Loucy (cell line): ENCODE results near the gene PREPL.

Source experiments
- H2AFZ ChIP-seq: fragments of 200-600 bp; sonication (generic); 2 replicates; pipeline ENCODE4 v1.6.0; 2016; ENCODE audit warnings: antibody characterized with exemption, mild to moderate bottlenecking, low read length, moderate library complexity
- H3F3A ChIP-seq: fragments of 200-600 bp; 2 replicates; pipeline ENCODE4 v1.6.0; 2016; ENCODE audit warnings: antibody characterized with exemption, low read depth, mild to moderate bottlenecking
- H3K27me3 ChIP-seq: fragments of 200-600 bp; sonication (generic); 2 replicates; pipeline ENCODE4 v1.6.1; 2014; ENCODE audit warnings: low read length, mild to moderate bottlenecking; ENCODE audit not compliant: insufficient read depth, poor library complexity, severe bottlenecking
- H3K36me3 ChIP-seq: fragments of 200-600 bp; sonication (generic); 2 replicates; pipeline ENCODE4 v1.6.1; 2016; ENCODE audit warnings: low read length; ENCODE audit not compliant: insufficient read depth
- H3K4me1 ChIP-seq: fragments of 200-600 bp; sonication (generic); 2 replicates; pipeline ENCODE4 v1.5.1; 2014; ENCODE audit warnings: low read length, mild to moderate bottlenecking; ENCODE audit not compliant: insufficient read depth, poor library complexity, severe bottlenecking
- H3K4me2 ChIP-seq: fragments of 200-600 bp; sonication (generic); 2 replicates; pipeline ENCODE4 v1.6.0; 2014; ENCODE audit warnings: antibody characterized with exemption, low read length, low read depth, mild to moderate bottlenecking; ENCODE audit not compliant: poor library complexity, severe bottlenecking
- H3K4me3 ChIP-seq: fragments of 200-600 bp; sonication (generic); 2 replicates; pipeline ENCODE4 v1.5.1; 2014; ENCODE audit warnings: low read length, mild to moderate bottlenecking, mixed read lengths; ENCODE audit not compliant: poor library complexity, severe bottlenecking
- H3K79me2 ChIP-seq: fragments of 200-600 bp; sonication (generic); 2 replicates; pipeline ENCODE4 v1.6.1; 2014; ENCODE audit warnings: low read length; ENCODE audit not compliant: insufficient read depth
- H3K9ac ChIP-seq: fragments of 200-600 bp; sonication (generic); 2 replicates; pipeline ENCODE4 v1.6.0; 2014; ENCODE audit warnings: mild to moderate bottlenecking, low read depth, low read length, moderate library complexity; ENCODE audit not compliant: poor library complexity, severe bottlenecking
- H3K9me2 ChIP-seq: fragments of 200-600 bp; sonication (generic); replicated peaks from 2 replicates; pipeline ENCODE4 v1.6.1; 2016; ENCODE audit warnings: low read depth, low read length, mixed read lengths
- H3K9me3 ChIP-seq: fragments of 200-600 bp; sonication (generic); 2 replicates; pipeline ENCODE4 v1.6.1; 2014; ENCODE audit warnings: mild to moderate bottlenecking, antibody characterized with exemption, low read length, low read depth; ENCODE audit not compliant: insufficient read depth
- H4K20me1 ChIP-seq: fragments of 200-600 bp; sonication (generic); 2 replicates; pipeline ENCODE4 v1.6.0; 2014; ENCODE audit warnings: antibody characterized with exemption, low read length, mild to moderate bottlenecking; ENCODE audit not compliant: insufficient read depth, poor library complexity, severe bottlenecking
- EZH2phosphoT487 ChIP-seq: fragments of 200-600 bp; IDR thresholded peaks from 2 replicates; pipeline ENCODE4 v1.6.1; 2018; ENCODE audit warnings: antibody characterized with exemption, mild to moderate bottlenecking, moderate library complexity, borderline replicate concordance
- TF ChIP-seq, protein P1 (sequence below): fragments of 200-600 bp; sonication (generic); conservative IDR thresholded peaks from 2 replicates; pipeline ENCODE4 v1.5.1; 2014; ENCODE audit warnings: mild to moderate bottlenecking, antibody characterized with exemption, low read length

The PREPL gene

DNA sequence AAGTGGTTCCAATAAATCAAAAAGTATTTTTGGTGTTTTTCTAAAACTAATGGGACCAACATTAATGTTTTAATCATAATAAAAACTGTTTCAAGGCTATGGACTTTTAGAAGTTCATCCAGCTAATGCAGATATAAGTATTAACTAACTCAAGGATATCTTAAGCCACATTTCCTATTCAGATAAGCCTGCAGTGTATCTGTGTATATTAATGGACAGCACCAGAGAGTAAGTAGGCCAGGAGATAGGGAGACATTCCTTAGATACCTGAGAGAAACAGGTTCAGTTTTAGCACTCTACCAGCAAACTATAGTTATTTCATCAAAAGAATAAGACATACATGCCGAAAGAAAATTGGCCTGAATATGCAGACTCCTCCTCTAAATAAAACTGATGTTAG is 27.3 kb downstream of the PREPL start:
- Histone ChIP-seq H3K27me3 (no peaks in the 10 kb centered on the region), H3K9me2 (no peaks in the 10 kb centered on the region), H3K4me2 (no peak overlapping the region), H3K79me2 (no peaks in the 10 kb centered on the region), H3K4me1 (no peaks in the 10 kb centered on the region), H3K4me3 (no peak overlapping the region), H3K9ac (no peak overlapping the region), H3K9me3 (peaks cover 6% of the 10 kb centered on the region; the same call in 1 of the 2 replicates), H4K20me1 (no peaks in the 10 kb centered on the region), H3K36me3 (peaks cover 39% of the 10 kb centered on the region; the same call in 1 of the 2 replicates), H3F3A (no peaks in the 10 kb centered on the region), H2AFZ (no peak overlapping the region)
- TF ChIP-seq, protein P1, sequence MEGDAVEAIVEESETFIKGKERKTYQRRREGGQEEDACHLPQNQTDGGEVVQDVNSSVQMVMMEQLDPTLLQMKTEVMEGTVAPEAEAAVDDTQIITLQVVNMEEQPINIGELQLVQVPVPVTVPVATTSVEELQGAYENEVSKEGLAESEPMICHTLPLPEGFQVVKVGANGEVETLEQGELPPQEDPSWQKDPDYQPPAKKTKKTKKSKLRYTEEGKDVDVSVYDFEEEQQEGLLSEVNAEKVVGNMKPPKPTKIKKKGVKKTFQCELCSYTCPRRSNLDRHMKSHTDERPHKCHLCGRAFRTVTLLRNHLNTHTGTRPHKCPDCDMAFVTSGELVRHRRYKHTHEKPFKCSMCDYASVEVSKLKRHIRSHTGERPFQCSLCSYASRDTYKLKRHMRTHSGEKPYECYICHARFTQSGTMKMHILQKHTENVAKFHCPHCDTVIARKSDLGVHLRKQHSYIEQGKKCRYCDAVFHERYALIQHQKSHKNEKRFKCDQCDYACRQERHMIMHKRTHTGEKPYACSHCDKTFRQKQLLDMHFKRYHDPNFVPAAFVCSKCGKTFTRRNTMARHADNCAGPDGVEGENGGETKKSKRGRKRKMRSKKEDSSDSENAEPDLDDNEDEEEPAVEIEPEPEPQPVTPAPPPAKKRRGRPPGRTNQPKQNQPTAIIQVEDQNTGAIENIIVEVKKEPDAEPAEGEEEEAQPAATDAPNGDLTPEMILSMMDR, result no peak
- TF ChIP-seq EZH2phosphoT487, result no peak

DNA sequence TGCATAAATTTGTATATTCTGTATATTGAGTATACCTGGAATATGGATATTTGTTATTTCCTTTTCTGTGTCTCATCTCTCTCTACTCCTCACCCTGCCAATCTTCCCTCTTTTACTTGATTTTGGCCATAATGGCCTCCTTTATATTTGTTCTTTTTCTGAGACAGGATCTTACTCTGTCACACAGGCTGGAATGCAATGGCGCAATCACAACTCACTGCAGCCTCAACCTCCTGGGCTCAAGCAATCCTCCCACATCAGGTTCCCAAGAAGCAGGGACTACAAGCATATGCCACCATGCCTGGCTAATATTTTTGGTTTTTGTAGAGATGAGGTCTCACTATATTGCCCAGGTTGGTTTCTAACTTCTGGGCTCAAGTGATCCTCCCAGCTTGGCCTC is 30.5 kb downstream of the PREPL start:
- Histone ChIP-seq H3K4me2 (no peak overlapping the region), H3K9me3 (peaks cover under 1% of the 10 kb centered on the region; the same call in 1 of the 2 replicates), H3K9ac (no peak overlapping the region), H3F3A (no peaks in the 10 kb centered on the region), H3K4me1 (no peaks in the 10 kb centered on the region), H4K20me1 (no peaks in the 10 kb centered on the region), H2AFZ (no peak overlapping the region), H3K9me2 (no peaks in the 10 kb centered on the region), H3K36me3 (peaks cover 19% of the 10 kb centered on the region; the same call in 1 of the 2 replicates), H3K4me3 (no peak overlapping the region), H3K27me3 (no peaks in the 10 kb centered on the region), H3K79me2 (no peaks in the 10 kb centered on the region)
- TF ChIP-seq EZH2phosphoT487, result no peak
- TF ChIP-seq, protein P1, result no peak

DNA sequence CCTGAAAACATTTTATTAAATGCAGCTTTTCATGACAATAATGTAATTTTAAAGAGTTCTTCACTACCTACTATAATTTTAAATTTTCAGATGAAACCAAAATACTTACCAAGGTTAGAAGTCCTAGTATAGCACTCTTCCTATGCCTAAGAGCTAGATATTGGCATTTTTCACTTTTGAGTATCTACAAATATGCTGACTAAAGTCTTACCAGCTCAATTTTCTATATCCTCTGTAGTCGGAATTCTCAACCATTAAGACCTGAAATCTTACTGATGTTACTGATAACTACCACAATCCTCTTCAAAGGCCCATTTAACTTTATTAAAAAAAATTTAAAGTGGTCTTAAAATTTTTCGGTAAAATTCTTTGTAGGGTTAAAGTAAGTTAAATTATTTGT is 32.0 kb downstream of the PREPL start:
- Histone ChIP-seq H3K36me3 (peaks cover 20% of the 10 kb centered on the region; the same call in 1 of the 2 replicates), H2AFZ (no peak overlapping the region), H3K4me3 (no peak overlapping the region), H4K20me1 (no peaks in the 10 kb centered on the region), H3K9me2 (no peaks in the 10 kb centered on the region), H3K27me3 (no peaks in the 10 kb centered on the region), H3K4me2 (no peak overlapping the region), H3K79me2 (no peaks in the 10 kb centered on the region), H3K4me1 (no peaks in the 10 kb centered on the region), H3F3A (no peaks in the 10 kb centered on the region), H3K9me3 (no peaks in the 10 kb centered on the region), H3K9ac (no peak overlapping the region)
- no peak for TF ChIP-seq EZH2phosphoT487
- TF ChIP-seq, protein P1, result no peak
